ENCODE results near the gene KLHDC3. TPM values are rescaled to one million over a fixed set of nuclear protein-coding genes. Genes with fewer than 3 reads are reported as not detected.

Gene KLHDC3
- total RNA-seq, 1 experiment from 2014 or later, result 122 TPM

- BruUV-seq (replicated peaks), result no TSS peak
- Histone ChIP-seq H3K4me2 (peak within 1 kb of the TSS; percentile 96), H3K27ac (no peak within 1 kb of the TSS), H3K9me2 (ENCODE audit: insufficient read depth) (no peaks in the 10 kb centered on the region), H3K4me1 (replicated peaks; ENCODE audit: insufficient read depth) (peaks cover 17% of the 10 kb centered on the region; the same call in 1 of the 2 replicates), H3F3A (ENCODE audit: insufficient read depth, low read depth) (peaks cover 11% of the 10 kb centered on the region; the same call in 1 of the 2 replicates), H3K79me2 (ENCODE audit: low read depth) (peaks cover 11% of the 10 kb centered on the region; the same call in 1 of the 2 replicates), H3K4me3 (peak within 1 kb of the TSS; percentile 60), H3K9me3 (ENCODE audit: insufficient read depth, low read depth) (no peaks in the 10 kb centered on the region), H2AFZ (peak within 1 kb of the TSS; percentile 79), H3K36me3 (ENCODE audit: low read depth) (no peaks in the 10 kb centered on the region), H4K20me1 (ENCODE audit: insufficient read depth) (no peaks in the 10 kb centered on the region), H3K27me3 (ENCODE audit: insufficient read depth, low read depth) (no peaks in the 10 kb centered on the region)
- DNase-seq, result peak; percentile 96
- ChIA-PET CTCF (interaction anchor here (0.7 to 1.0 kb wide), 2 partner anchors 27 to 63 kb away, joined by 3 to 5 read pairs; no protein-coding TSS in a partner anchor), POLR2A (ENCODE audit: unreplicated experiment) (interaction anchor here (0.5 to 1.6 kb wide), 17 partner anchors 13 to 1089 kb away, joined by 3 to 14 read pairs (median 4); partner anchors contain the start of genes CNPY3, CUL7, KLC4 and KLHDC3)
- intact Hi-C loops (cut with micrococcal nuclease; ENCODE audit: unreplicated experiment), result no loop called here
- TF ChIP-seq EZH2 (IDR thresholded peaks at IDR 0.05; ENCODE audit: low read depth), result no peak
- no peak for TF ChIP-seq CTCF (conservative IDR thresholded peaks at IDR 0.05)
These were observed 29.8 kb upstream of the KLHDC3 start, which contains the start of gene PPP2R5D for GRCh38 chr6:42984001-42984923. Gene PPP2R5D (plus strand): TSS chr6:42984570. CDS start chr6:42984678, 108 bp downstream.

DNA sequence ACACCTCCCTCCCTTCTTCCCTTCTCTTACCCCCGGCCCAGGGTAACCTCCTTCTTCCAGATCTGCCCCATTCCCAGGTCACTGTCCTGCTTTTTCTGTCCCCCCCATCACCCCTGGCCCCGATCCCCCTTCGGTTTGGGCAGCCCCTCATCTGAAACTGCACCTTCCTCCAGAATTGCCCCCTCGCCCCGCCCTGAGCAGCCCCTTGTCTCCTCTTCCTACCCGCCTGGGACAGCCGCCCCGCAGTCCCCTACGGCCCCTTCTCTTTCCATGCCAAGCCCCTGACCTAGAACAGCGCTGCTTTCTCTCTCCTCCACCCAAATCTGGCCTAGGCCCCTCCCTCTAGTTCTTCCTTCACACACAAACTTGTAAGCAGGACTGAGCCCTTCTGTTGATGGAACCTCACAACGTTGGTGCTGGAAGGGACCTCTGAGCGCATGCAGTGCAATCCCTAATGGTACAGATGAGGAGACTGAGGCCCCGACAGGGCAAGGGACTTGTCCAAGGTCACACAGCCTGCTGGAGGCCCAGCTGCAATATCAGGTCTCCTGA is 29.0 kb upstream of the KLHDC3 start:
- H3F3A ChIP-seq (ENCODE audit: insufficient read depth, low read depth), result peaks cover 3% of the 10 kb centered on the region; the same call in 1 of the 2 replicates
- H3K79me2 ChIP-seq (ENCODE audit: low read depth), result peaks cover 11% of the 10 kb centered on the region; the same call in 1 of the 2 replicates
- CTCF ChIA-PET, result no interaction called here
- no peaks in the 10 kb centered on the region for H4K20me1 ChIP-seq (ENCODE audit: insufficient read depth)
- H3K4me2 ChIP-seq, result peak overlapping the region; percentile 96
- no peaks in the 10 kb centered on the region for H3K9me2 ChIP-seq (ENCODE audit: insufficient read depth)
- peak overlapping the region; percentile 60 for H3K4me3 ChIP-seq
- H2AFZ ChIP-seq, result peak overlapping the region; percentile 79
- H3K4me1 ChIP-seq (replicated peaks; ENCODE audit: insufficient read depth), result peaks cover 12% of the 10 kb centered on the region; the same call in 1 of the 2 replicates
- no peak for DNase-seq
- POLR2A ChIA-PET (ENCODE audit: unreplicated experiment), result interaction anchor here (0.5 to 1.6 kb wide), 8 partner anchors 14 to 1090 kb away, joined by 3 to 14 read pairs (median 5); partner anchors contain the start of genes CNPY3, KLC4, KLHDC3 and MEA1
- BruUV-seq (replicated peaks), result no TSS peak
- no peaks in the 10 kb centered on the region for H3K9me3 ChIP-seq (ENCODE audit: insufficient read depth, low read depth)
- TF ChIP-seq EZH2 (IDR thresholded peaks at IDR 0.05; ENCODE audit: low read depth), result no peak
- TF ChIP-seq CTCF (conservative IDR thresholded peaks at IDR 0.05), result no peak
- H3K36me3 ChIP-seq (ENCODE audit: low read depth), result no peaks in the 10 kb centered on the region
- intact Hi-C loops (cut with micrococcal nuclease; ENCODE audit: unreplicated experiment), result no loop called here
- H3K27ac ChIP-seq, result no peak overlapping the region
- no peaks in the 10 kb centered on the region for H3K27me3 ChIP-seq (ENCODE audit: insufficient read depth, low read depth)

Data from PC-9 (cell line).